K562 (cell line): Measurements from ENCODE around the gene SDK1. TPM values are rescaled to one million over a fixed set of nuclear protein-coding genes. Genes with fewer than 3 reads are reported as not detected.

Experiments used
- ATAC-seq: fragments of 200-7000 bp; cut with Tn5 transposase; 3 replicates; pipeline ENCODE4 v1.9.1; 2020; ENCODE audit warnings: moderate library complexity
- BruUV-seq: library from RNA; stranded (reverse); fragments of 400-500 nt; replicated peaks from 2 replicates; lab custom pipeline; 2021; lab: Mats Ljungman, UMichigan
- CTCF ChIA-PET: fragments of 300-600 bp; formaldehyde crosslinking; extraction: SDS; loops from one replicate; lab custom pipeline; 2021; ENCODE audit warnings: low intra/inter-chr PET ratio; lab: Yijun Ruan, JAX
- POLR2A ChIA-PET: fragments of 300-600, 350-650 bp; sonication (Branson Sonifier 250); formaldehyde crosslinking; extraction: SDS; loops from one replicate; lab custom pipeline; 2021; ENCODE audit warnings: antibody characterized with exemption, inconsistent platforms; lab: Yijun Ruan, JAX
- DNase-seq, 4 experiments: peaks; one replicate each; pipeline versions ENCODE4 v3.0.0 to v3.0.0-alpha.2; 2011 to 2018; ENCODE audit warnings: low spot score in 3 of 4, mixed read lengths in 3 of 4; ENCODE audit errors: extremely low read depth in 1 of 4
- FAIRE-seq: peaks from 2 replicates; lab custom pipeline; 2011; peaks lifted over from hg19 to GRCh38; lab: Jason Lieb, UNC
- H2AFZ ChIP-seq: 2 replicates; pipeline ENCODE4 v1.6.0; 2011; ENCODE audit warnings: low read depth, low read length, control low read depth, inconsistent platforms
- H3K27ac ChIP-seq: fragments of 200-600 bp; 3 replicates; pipeline ENCODE4 v1.8.0; 2011; ENCODE audit warnings: low read depth, mild to moderate bottlenecking, control low read depth, inconsistent platforms, low read length, moderate library complexity, mixed read lengths; ENCODE audit errors: extremely low read depth
- H3K27me3 ChIP-seq, 2 experiments: fragments of 300-600 bp in 1 of 2; 2 replicates in 1 of 2; 3 replicates in 1 of 2; pipeline versions ENCODE4 v1.6.0 to v1.8.0; 2011; ENCODE audit warnings: inconsistent platforms in 2 of 2, low read length in 2 of 2, mild to moderate bottlenecking in 1 of 2, mixed read lengths in 1 of 2, moderate library complexity in 1 of 2; ENCODE audit not compliant: control insufficient read depth in 2 of 2, insufficient read depth in 2 of 2
- H3K36me3 ChIP-seq: fragments of 300-600 bp; 3 replicates; pipeline ENCODE4 v1.8.0; 2011; ENCODE audit warnings: mild to moderate bottlenecking, low read length, inconsistent platforms; ENCODE audit not compliant: control insufficient read depth, insufficient read depth
- H3K4me1 ChIP-seq, 2 experiments: fragments of 200-600 bp in 1 of 2; replicated peaks in 1 of 2; 2 replicates in 1 of 2; 3 replicates in 1 of 2; pipeline versions ENCODE4 v1.5.1 to v1.8.0; 2011; ENCODE audit warnings: inconsistent platforms in 2 of 2, low read length in 2 of 2, mild to moderate bottlenecking in 1 of 2, mixed read lengths in 1 of 2, moderate library complexity in 1 of 2; ENCODE audit not compliant: control insufficient read depth in 2 of 2, insufficient read depth in 2 of 2
- H3K4me2 ChIP-seq: 2 replicates; pipeline ENCODE4 v1.6.1; 2011; ENCODE audit warnings: low read length, control low read depth, inconsistent platforms, mixed read lengths; ENCODE audit not compliant: insufficient read depth
- H3K4me3 ChIP-seq: fragments of 200-600 bp; sonication (generic), shearing (Covaris generic); 2 replicates; pipeline ENCODE4 v1.5.1; 2016; ENCODE audit warnings: control low read depth, inconsistent platforms
- H3K79me2 ChIP-seq: fragments of 200-600 bp; 3 replicates; pipeline ENCODE4 v1.8.0; 2011; ENCODE audit warnings: low read length, inconsistent platforms; ENCODE audit not compliant: control insufficient read depth, insufficient read depth
- H3K9ac ChIP-seq, 2 experiments: 2 replicates each; pipeline versions ENCODE4 v1.6.0 to v1.6.1; 2011; ENCODE audit warnings: low read depth in 2 of 2, low read length in 2 of 2, control low read depth in 1 of 2, inconsistent platforms in 1 of 2, mild to moderate bottlenecking in 1 of 2, mixed read lengths in 1 of 2; ENCODE audit not compliant: insufficient read depth in 1 of 2
- H3K9me1 ChIP-seq: one replicate; pipeline ENCODE4 v1.6.0; 2011; ENCODE audit warnings: inconsistent platforms, mild to moderate bottlenecking, low read length, moderate library complexity; ENCODE audit not compliant: control insufficient read depth, insufficient read depth
- H3K9me3 ChIP-seq: replicated peaks from 2 replicates; pipeline ENCODE4 v1.5.1; 2011; ENCODE audit warnings: low read depth, low read length, inconsistent platforms; ENCODE audit not compliant: control insufficient read depth, insufficient read depth
- H4K20me1 ChIP-seq: replicated peaks from 2 replicates; pipeline ENCODE4 v1.6.1; 2011; ENCODE audit warnings: low read length, inconsistent platforms, mixed read lengths; ENCODE audit not compliant: control insufficient read depth, insufficient read depth
- ATF1 ChIP-seq, 2 experiments: fragments of 450-650 bp in 1 of 2; IDR thresholded peaks; 2 replicates each; pipeline ENCODE4 v1.6.1; 2016; ENCODE audit warnings: missing compliant biosample characterization in 1 of 2, missing genetic modification characterization in 1 of 2
- MTA3 ChIP-seq: fragments of 450-650 bp; formaldehyde crosslinking; IDR thresholded peaks from 2 replicates; pipeline ENCODE4 v1.6.1; 2017; ENCODE audit warnings: mild to moderate bottlenecking, borderline replicate concordance
- RCOR1 ChIP-seq, 2 experiments: IDR thresholded peaks; 2 replicates each; pipeline ENCODE4 v1.6.1; 2012; ENCODE audit warnings: low read depth in 2 of 2, low read length in 2 of 2, borderline replicate concordance in 1 of 2, improper control_type of control experiment in 1 of 2
- ZFP1 ChIP-seq: fragments of 450-650 bp; formaldehyde crosslinking; IDR thresholded peaks from 2 replicates; pipeline ENCODE4 v1.4.0; 2020; ENCODE audit warnings: mild to moderate bottlenecking, mixed read lengths
- ZNF354B ChIP-seq: fragments of 250-450 bp; sonication (Bioruptor Pico); IDR thresholded peaks from 2 replicates; pipeline ENCODE4 v1.4.0; 2020
- ZNF551 ChIP-seq: fragments of 250-450 bp; sonication (Bioruptor Pico); IDR thresholded peaks from 2 replicates; pipeline ENCODE4 v1.5.0; 2021; ENCODE audit warnings: mild to moderate bottlenecking, moderate library complexity
- ZNF77 ChIP-seq: fragments of 250-450 bp; sonication (Bioruptor Pico); IDR thresholded peaks from 2 replicates; pipeline ENCODE4 v1.5.0; 2020
- WGBS: fragments of 100-300 bp; shearing (Covaris generic); methylation state at CpG from one replicate; pipeline ENCODE4 v1.1.6; 2016; ENCODE audit warnings: low coverage, mixed read lengths; ENCODE audit not compliant: insufficient coverage; ENCODE audit errors: missing lambda C conversion rate; 5-methylcytosine and 5-hydroxymethylcytosine counted together
- in situ Hi-C: fragments of 300-500 bp; cut with MboI; formaldehyde crosslinking; loops from 4 replicates; pipeline ENCODE4 v1.15.0; 2018; ENCODE audit warnings: inconsistent platforms, mixed read lengths
- intact Hi-C: fragments of 100-400 bp; cut with micrococcal nuclease; formaldehyde crosslinking; loops from 2 replicates; pipeline ENCODE4 v1.14.2; 2022
- polyA plus RNA-seq, 8 experiments: library from polyadenylated mRNA; depleted of rRNA in 4 of 8; stranded (reverse) in 5 of 8; unstranded in 3 of 8; fragments of >200 nt; fragmentation: Nextera tagmentation in 2 of 8; fragmentation: Illumina TruSeq in 1 of 8; extraction: Ambion mirVana in 2 of 8; extraction: Trizol in 1 of 8; gene quantifications; 2 replicates each; pipeline versions ENCODE4 v1.2.1 to v1.2.3, GENCODE V29; 2011 to 2014; ENCODE audit warnings: inconsistent platforms in 1 of 8, missing spikeins in 1 of 8
- total RNA-seq, 7 experiments: library from RNA; depleted of rRNA in 6 of 7; stranded (reverse); fragments of >200 nt in 6 of 7; fragmentation: Illumina TruSeq in 2 of 7; extraction: Trizol in 2 of 7; gene quantifications; 2 replicates each; pipeline versions ENCODE4 v1.2.1 to v1.2.3, GENCODE V29; 2011 to 2021; ENCODE audit warnings: low replicate concordance in 1 of 7
- TF ChIP-seq, protein P1 (sequence below): sonication (generic); formaldehyde crosslinking; IDR thresholded peaks from 2 replicates; pipeline ENCODE4 v1.8.0; 2022; ENCODE audit warnings: mild to moderate bottlenecking, missing genetic modification reagents

SDK1 gene
- total and polyA plus RNA-seq, 9 of the 15 experiments (the other 6 are each of a cell fraction or from before 2014, with no cell fraction given) = 0.16 TPM; not detected in 8

DNA sequence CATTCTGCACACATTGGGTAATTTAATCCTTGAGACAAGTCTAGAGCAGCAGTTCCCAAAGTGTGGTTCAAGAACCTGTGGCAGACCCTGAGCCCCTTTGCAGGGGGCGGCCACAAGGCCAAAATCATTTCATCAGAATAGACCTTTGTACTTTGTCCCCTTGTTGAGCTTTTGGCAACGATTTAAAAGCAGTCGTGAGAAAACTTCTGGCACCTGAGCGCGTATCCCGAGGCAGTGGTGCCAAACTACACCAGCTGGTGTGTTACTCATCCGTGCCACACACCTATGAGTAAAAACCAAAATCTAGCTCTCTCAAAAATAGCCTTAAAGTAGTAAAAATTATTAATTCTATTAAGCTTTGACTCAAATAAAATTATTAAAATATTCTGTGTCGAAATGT lies 306.8 kb downstream of the SDK1 start:
- Histone ChIP-seq H3K4me3 (no peak overlapping the region), H4K20me1 (no peaks in the 10 kb centered on the region), H3K9me1 (no peaks in the 10 kb centered on the region), H3K36me3 (no peaks in the 10 kb centered on the region), H3K27me3 (no peaks in the 10 kb centered on the region; a peak in 1 of 5 replicates), H3K4me2 (no peak overlapping the region), H3K9me3 (no peaks in the 10 kb centered on the region), H3K4me1 (no peaks in the 10 kb centered on the region), H2AFZ (no peak overlapping the region), H3K27ac (no peak overlapping the region), H3K9ac (no peak overlapping the region), H3K79me2 (no peaks in the 10 kb centered on the region)
- ATAC-seq (no peak), DNase-seq (no peak), FAIRE-seq (no peak)
- CTCF ChIA-PET = no interaction called here
- under 1% methylated on average over 8 of the region's 8 CpGs for WGBS
- in situ Hi-C loops (no loop called here), intact Hi-C loops (no loop called here)
- POLR2A ChIA-PET = interaction anchor here (0.6 kb wide), 1 partner anchor 61 kb away, joined by 3 read pairs; no protein-coding TSS in a partner anchor
- TF ChIP-seq ZNF77 (no peak), ZNF551 (no peak), RCOR1 (IDR thresholded peaks at IDR 0.05; ENCODE audit: borderline replicate concordance in 1 of 2, low read depth in 2 of 2, low read length in 2 of 2) (no peak), MTA3 (no peak), ZFP1 (no peak), ZNF354B (CRISPR knock-in tag) (no peak), ATF1 (CRISPR knock-in tag; IDR thresholded peaks at IDR 0.05) (no peak), ATF1 (tag; IDR thresholded peaks at IDR 0.05) (no peak)
- TF ChIP-seq, protein P1, sequence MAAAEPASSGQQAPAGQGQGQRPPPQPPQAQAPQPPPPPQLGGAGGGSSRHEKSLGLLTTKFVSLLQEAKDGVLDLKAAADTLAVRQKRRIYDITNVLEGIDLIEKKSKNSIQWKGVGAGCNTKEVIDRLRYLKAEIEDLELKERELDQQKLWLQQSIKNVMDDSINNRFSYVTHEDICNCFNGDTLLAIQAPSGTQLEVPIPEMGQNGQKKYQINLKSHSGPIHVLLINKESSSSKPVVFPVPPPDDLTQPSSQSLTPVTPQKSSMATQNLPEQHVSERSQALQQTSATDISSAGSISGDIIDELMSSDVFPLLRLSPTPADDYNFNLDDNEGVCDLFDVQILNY (CRISPR knock-in tag) = no peak
- BruUV-seq = no TSS peak
